Measurements from ENCODE around the gene FAM124A. TPM values are rescaled to one million over a fixed set of nuclear protein-coding genes. Genes with fewer than 3 reads are reported as not detected.
A peak's percentile ranks its signal among the peaks of the same experiment; 100 is the strongest.

FAM124A gene
- total and polyA plus RNA-seq, 2 of the 8 experiments (the other 6 are each of a cell fraction or from before 2014, with no cell fraction given), result 40.7 to 49.9 TPM

DNA sequence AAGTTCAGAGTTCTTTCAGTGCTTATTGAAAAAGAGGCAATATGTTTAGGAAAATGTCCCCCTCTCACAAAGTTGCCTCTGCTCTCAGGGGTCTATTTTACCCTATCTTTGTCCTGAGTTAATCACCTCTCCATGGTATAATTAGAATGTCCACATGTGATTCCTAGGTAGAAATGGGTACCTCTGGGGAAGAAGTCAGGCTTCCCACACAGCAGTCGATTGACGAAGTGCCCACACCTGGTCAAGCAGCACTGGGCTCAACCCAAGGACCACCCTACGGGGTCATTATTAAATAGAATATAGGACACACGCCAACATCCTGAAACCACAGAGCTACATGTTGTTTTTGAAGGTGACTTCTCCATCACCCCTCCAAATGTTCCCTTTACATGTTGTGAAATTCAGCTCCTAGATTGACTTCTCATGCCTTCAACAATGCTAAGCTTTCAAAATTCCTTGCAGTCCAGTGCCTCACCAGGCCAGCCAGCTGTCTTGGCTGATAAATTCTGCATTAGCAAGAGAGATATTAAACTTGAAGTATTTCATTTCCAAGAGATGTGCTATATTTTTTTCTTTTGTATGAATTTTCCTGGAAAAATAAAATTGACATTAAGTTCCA is 43.6 kb upstream of the FAM124A start:
- Histone ChIP-seq H3K23ac (ENCODE audit: insufficient read length) (no peak overlapping the region), H3K27ac (ENCODE audit: low read depth, low read length) (no peak overlapping the region), H3K4me3 (ENCODE audit: extremely low read depth in 1 of 4, insufficient read depth in 2 of 4, low read depth in 3 of 4, low read length in 4 of 4) (no peak overlapping the region), H3K23me2 (ENCODE audit: low read depth, low read length) (peaks cover 3% of the 10 kb centered on the region; the same call in 1 of the 2 replicates), H4K91ac (replicated peaks; ENCODE audit: insufficient read length, low read length) (no peak overlapping the region), H3K9ac (replicated peaks in 1 of 4; ENCODE audit: extremely low read depth in 1 of 4, low read depth in 3 of 4, low read length in 3 of 4) (no peak overlapping the region), H4K8ac (ENCODE audit: extremely low read depth, insufficient read depth, low read length) (no peak overlapping the region), H3K27me3 (replicated peaks in 1 of 4; ENCODE audit: control insufficient read depth in 3 of 4, extremely low read depth in 1 of 4, insufficient read depth in 3 of 4, low read length in 3 of 4) (no peaks in the 10 kb centered on the region), H3K4me2 (ENCODE audit: insufficient read depth in 1 of 2, low read depth in 2 of 2, low read length in 2 of 2) (no peak overlapping the region), H3K56ac (replicated peaks; ENCODE audit: insufficient read length, low read depth, low read length) (no peak overlapping the region), H3K79me1 (ENCODE audit: low read depth, low read length) (no peaks in the 10 kb centered on the region), H2AK5ac (ENCODE audit: low read depth, low read length) (no peak overlapping the region), H3K36me3 (ENCODE audit: control insufficient read depth in 2 of 4, insufficient read depth in 4 of 4, low read length in 3 of 4) (peaks cover 31 to 76% (median 51%) of the 10 kb centered on the region in 4 experiments), H3K9me3 (ENCODE audit: insufficient read depth in 2 of 2, low read depth in 1 of 2, low read length in 1 of 2) (no peaks in the 10 kb centered on the region), H3K4ac (replicated peaks; ENCODE audit: insufficient read length, low read depth, low read length) (no peak overlapping the region), H2BK20ac (ENCODE audit: low read length) (no peak overlapping the region), H2BK5ac (ENCODE audit: low read depth, low read length) (no peak overlapping the region), H4K20me1 (replicated peaks in 1 of 2; ENCODE audit: control insufficient read depth in 1 of 2, insufficient read depth in 2 of 2, low read length in 2 of 2) (peaks cover 2 to 4% of the 10 kb centered on the region in 2 experiments), H3K14ac (ENCODE audit: insufficient read length) (no peak overlapping the region), H3K4me1 (replicated peaks in 1 of 4; ENCODE audit: control insufficient read depth in 3 of 4, insufficient read depth in 4 of 4, low read length in 3 of 4) (peaks cover 7 to 12% (median 10%) of the 10 kb centered on the region in 4 experiments; a peak in 6 of 7 replicates), H3K79me2 (ENCODE audit: control insufficient read depth in 1 of 2, insufficient read depth in 2 of 2, low read length in 2 of 2) (peaks cover 3 to 15% of the 10 kb centered on the region in 2 experiments; a peak in 3 of 4 replicates), H4K5ac (ENCODE audit: insufficient read length, low read depth, low read length) (no peak overlapping the region), H3K18ac (ENCODE audit: extremely low read depth, low read length) (peak overlapping the region; percentile 5; the same call in 1 of the 2 replicates), H2BK15ac (ENCODE audit: low read length) (no peak overlapping the region), H2BK12ac (ENCODE audit: low read depth, low read length) (no peak overlapping the region), H2BK120ac (replicated peaks; ENCODE audit: low read depth, low read length) (no peak overlapping the region), H2AFZ (ENCODE audit: low read length) (no peak overlapping the region)
- 91% methylated on average over 4 of the region's 4 CpGs; no CpG with 5 or more reads in 1 of the 2 experiments for WGBS, 2 experiments (ENCODE audit: extremely low coverage in 1 of 2, insufficient coverage in 1 of 2, insufficient read length in 1 of 2, insufficient replicate concordance in 2 of 2, low coverage in 1 of 2, low lambda C conversion rate in 2 of 2, missing lambda C conversion rate in 1 of 2)
- peak in 1 of 2 experiments; percentile 57 for DNase-seq (ENCODE audit: low read depth in 1 of 2, low spot score in 2 of 2)
- POLR2A ChIA-PET (ENCODE audit: partially characterized antibody), result interaction anchor here (0.6 to 13.8 kb wide), 32 partner anchors 11 to 245 kb away, joined by 3 to 494 read pairs (median 5); partner anchors contain the start of gene C13orf42
- FAIRE-seq, result no peak
- CTCF ChIA-PET (ENCODE audit: partially characterized antibody), result interaction anchor here (1.0 to 1.7 kb wide), 6 partner anchors 9 to 53 kb away, joined by 3 to 7 read pairs (median 5); no protein-coding TSS in a partner anchor
- no peak for TF ChIP-seq TEAD4 (IDR thresholded peaks at IDR 0.05; ENCODE audit: low read depth, low read length)
- TF ChIP-seq USF2 (IDR thresholded peaks at IDR 0.05; ENCODE audit: low read length), result peak; percentile 2; the same call in 1 of the 2 replicates
- 0 out of 2 replicates have a peak, but pooled peaks have one; percentile 57 for TF ChIP-seq ATF2 (IDR thresholded peaks at IDR 0.05; ENCODE audit: low read length)
- no peak for TF ChIP-seq POU5F1 (IDR thresholded peaks at IDR 0.05; ENCODE audit: low read depth, low read length)
- TF ChIP-seq POLR2AphosphoS5 (IDR thresholded peaks at IDR 0.05; ENCODE audit: low read depth, low read length), result peak; percentile 94
- peak; percentile 47 for TF ChIP-seq TAF7 (optimal IDR thresholded peaks at IDR 0.05; ENCODE audit: borderline replicate concordance, low read depth, low read length)
- no peak for TF ChIP-seq TBP (IDR thresholded peaks at IDR 0.05; ENCODE audit: low read depth, low read length)
- TF ChIP-seq POLR2A (IDR thresholded peaks at IDR 0.05; ENCODE audit: control extremely low read depth in 1 of 2, low read depth in 2 of 2, low read length in 2 of 2), result peak; percentile 60 to 87; a peak in 2 of 3 replicates
- no peak for TF ChIP-seq FOSL1 (IDR thresholded peaks at IDR 0.05; ENCODE audit: insufficient read depth, low read depth, low read length)
- no peak for TF ChIP-seq CEBPB (IDR thresholded peaks at IDR 0.05; ENCODE audit: low read depth, low read length)

All from H1 (cell line).